GM10847 (cell line): ENCODE data around the gene EFNA3.

ENCODE experiments used
- POLR2A ChIP-seq: IDR thresholded peaks from 2 replicates; pipeline ENCODE4 v1.6.1; 2011; ENCODE audit not compliant: insufficient read length; ENCODE audit errors: extremely low read depth

The EFNA3 gene

GRCh38 chr1:155083052-155083541 is 4.5 kb downstream of the EFNA3 start:
- no peak for TF ChIP-seq POLR2A

DNA sequence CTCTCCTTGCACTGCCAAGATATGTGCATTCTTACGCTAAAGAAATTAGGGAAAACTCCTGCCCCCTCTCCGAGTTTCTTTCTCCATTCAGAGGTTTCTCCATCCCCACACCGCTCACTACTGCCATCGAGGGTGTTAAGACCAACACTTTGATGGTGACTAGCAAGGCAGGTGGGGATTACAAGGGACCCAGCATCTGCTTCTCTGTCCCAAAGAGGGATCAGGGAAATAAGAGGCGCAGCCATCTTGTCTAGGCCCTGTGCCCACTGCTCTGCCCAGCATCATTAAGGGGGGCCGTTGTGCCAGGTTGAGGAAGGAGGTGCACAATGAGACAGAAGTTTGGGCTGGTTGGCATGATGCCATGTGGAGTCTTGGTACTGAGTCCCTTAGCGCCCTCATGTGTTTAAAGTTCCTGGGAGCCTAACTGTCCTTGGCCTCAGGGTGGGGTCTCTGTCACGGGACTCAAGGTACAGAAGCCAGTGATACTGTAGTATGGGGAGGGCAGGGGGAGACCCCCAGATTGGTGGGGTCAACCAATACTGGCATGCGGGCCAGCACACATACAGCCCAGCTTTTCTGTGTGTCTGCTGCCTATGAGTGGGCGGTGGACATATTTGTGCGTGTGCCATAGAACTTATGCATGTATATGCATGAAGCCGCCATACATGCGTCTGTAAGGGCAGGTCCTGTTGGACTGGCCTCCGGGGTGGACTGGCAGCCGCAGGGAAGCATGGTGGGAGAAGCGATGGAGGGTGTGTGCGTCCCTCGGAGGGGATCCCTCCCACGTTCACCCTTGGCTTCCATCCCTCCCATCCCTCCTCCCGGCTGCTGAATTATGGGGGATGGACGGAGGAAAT is 5.5 kb downstream of the EFNA3 start:
- no peak for TF ChIP-seq POLR2A

- TF ChIP-seq POLR2A = peak; percentile 12
Observed at GRCh38 chr1:155084722-155085503, 6.3 kb downstream of the EFNA3 start.

GRCh38 chr1:155085504-155086127 is 7.0 kb downstream of the EFNA3 start:
- TF ChIP-seq POLR2A = no peak

DNA sequence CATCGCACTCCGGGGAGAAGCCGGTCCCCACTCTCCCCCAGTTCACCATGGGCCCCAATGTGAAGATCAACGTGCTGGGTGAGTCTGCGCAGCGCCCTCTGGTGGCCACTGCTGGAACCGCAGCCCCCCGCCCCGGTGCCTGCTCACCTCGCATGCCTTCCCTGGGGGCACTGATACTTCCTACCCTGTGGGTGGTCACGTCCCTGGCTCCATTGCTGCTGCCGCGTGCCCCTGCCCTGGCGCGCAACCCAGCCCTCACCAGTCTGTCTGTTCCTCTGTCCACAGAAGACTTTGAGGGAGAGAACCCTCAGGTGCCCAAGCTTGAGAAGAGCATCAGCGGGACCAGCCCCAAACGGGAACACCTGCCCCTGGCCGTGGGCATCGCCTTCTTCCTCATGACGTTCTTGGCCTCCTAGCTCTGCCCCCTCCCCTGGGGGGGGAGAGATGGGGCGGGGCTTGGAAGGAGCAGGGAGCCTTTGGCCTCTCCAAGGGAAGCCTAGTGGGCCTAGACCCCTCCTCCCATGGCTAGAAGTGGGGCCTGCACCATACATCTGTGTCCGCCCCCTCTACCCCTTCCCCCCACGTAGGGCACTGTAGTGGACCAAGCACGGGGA is 7.6 kb downstream of the EFNA3 start:
- no peak for TF ChIP-seq POLR2A

- TF ChIP-seq POLR2A = no peak
Observed at GRCh38 chr1:155086856-155087535, 8.4 kb downstream of the EFNA3 start.

DNA sequence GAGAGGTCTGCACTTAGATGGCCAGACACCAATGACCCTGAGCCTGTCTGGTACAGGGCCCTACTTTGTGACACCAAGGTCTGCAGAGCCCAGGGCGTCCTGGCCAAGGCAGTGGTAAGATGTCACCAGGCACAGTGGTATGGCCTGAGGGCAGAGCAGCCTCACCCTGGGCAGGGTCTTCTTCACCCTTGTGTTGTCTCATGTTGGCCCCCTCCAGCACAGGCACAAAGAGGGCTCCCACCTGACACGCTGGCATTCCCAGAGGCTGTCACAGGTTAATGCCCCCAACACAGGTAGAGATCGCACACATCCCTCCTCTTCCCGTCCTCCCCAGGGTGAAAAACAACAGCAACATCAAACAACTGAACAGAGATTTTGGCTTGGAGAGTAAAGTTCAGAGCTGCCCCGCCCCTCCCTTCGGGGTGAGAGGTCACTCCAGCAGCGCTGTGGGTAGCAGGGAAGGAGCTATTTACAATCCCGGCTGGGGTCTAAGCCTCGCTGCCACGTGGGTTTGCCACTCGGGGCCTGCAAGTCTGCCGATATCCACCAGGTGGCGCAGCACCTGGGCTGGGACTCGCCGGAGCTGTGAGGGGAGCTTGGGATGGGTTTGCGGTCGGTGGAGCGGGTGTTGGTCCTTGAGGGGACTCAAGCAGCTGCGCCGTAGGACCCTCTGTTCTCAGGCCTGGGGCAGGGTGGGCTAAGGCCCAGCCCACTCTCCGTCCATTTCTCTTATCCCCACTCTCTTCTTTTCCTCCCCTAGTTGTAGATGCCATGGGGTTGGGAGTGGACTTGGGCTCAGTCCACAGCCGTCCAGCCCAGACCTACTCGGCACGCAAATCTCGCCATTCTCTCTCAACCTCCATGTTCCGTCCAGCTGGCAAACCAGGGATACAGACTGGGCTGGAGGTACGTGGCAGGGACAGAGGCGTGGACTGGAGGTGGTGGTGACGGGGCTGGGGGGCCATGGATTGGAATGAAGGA is 12.7 kb downstream of the EFNA3 start:
- TF ChIP-seq POLR2A = no peak

DNA sequence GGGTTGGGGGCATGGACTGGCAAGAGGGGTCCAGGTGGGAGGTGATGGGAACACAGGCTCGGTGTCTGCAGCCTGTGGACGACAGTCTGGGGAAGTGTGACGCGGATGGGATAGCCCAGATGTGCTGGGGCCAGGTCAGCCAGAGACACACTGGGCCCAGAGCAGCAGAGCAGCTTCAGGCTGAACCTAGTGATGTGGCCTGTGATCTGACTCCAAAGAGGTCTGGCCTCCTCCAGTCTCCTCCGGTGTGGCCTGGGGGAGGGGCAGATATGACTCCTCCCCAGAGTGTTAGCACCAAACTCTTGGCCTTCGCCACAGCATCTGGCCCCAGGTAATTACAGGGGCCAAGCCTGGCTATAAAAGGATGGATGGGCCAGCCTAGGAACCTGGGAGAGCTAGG is 13.5 kb downstream of the EFNA3 start:
- no peak for TF ChIP-seq POLR2A

DNA sequence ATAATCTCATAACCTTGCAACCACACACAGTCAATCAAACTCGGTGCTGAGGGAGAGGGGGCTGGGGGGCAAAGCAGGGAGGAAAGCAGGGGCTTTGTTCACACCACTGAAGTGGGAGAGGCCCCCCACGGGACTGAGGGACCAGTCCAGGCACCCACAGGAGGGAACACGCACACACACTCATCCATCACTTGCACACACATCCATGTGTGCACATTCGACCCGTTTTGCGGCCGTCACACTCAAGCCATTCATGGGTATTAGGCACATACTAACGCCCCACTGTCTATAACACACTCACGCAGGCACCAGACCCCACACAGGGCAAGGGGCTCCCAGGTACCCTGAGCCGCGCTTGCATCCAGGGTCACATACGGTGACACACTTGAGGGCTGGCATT is 14.0 kb downstream of the EFNA3 start:
- no peak for TF ChIP-seq POLR2A

GRCh38 chr1:155093911-155094621 is 15.4 kb downstream of the EFNA3 start:
- no peak for TF ChIP-seq POLR2A

GRCh38 chr1:155094622-155094948 is 15.9 kb downstream of the EFNA3 start:
- TF ChIP-seq POLR2A = no peak

DNA sequence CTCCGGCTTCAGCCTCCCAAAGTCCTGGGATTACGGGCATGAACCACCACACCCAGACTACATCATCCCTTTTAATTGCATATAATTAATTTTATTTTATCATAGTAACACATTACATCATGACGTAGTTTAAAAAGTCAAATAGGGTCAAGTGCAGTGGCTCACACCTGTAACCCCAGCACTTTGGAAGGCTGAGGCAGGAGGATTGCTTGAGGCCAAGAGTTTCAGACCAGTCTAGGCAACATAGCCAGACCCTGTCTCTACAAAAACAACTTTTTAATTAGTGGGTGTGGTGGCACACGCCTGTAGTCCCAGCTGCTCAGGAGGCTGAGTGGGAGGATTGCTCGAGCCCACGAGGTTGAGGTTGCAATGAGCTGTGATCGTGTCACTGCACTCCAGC is 20.7 kb downstream of the EFNA3 start:
- no peak for TF ChIP-seq POLR2A

DNA sequence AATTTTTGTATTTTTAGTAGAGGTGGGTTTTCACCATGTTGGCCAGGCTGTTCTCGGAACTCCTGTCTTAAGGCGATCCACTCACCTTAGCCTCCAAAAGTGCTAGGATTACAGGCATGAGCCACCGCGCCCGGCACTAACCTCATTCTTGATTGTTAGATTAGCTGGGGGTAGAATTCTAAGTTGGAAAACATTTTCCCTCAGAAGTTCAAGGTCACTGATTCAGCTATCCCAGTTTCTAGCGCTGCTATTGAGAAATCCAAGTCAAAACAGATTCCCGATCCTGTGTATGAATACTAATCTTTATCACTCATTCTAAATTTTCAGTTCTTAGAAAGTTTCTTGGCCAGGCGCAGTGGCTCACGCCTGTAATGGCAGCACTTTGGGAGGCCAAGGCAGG is 24.7 kb downstream of the EFNA3 start:
- no peak for TF ChIP-seq POLR2A
